Body of pancreas (tissue), 4 donors: ENCODE results near the gene GPRC5C. TPM values are rescaled to one million over a fixed set of nuclear protein-coding genes. Genes with fewer than 3 reads are reported as not detected.
"Not testable (repeated sequence)": the region's sequence is repeated elsewhere in the genome, so short reads cannot be mapped to it uniquely, and the experiment has no call there.

Experiments used
- ATAC-seq: fragments of 150-250 bp; one replicate; pipeline ENCODE4 v1.9.1; 2016
- DNase-seq, 4 donors: peaks; one replicate each; pipeline ENCODE4 v3.0.0-alpha.2; 2019
- H3K27ac ChIP-seq, 4 donors: fragments of 200-600 bp; sonication (generic); 1 replicate in 3 of 4; 2 replicates in 1 of 4; pipeline versions ENCODE4 v1.5.1 to v1.6.1; 2016 to 2019; ENCODE audit warnings: mild to moderate bottlenecking in 1 of 4, mixed read lengths in 1 of 4, moderate library complexity in 1 of 4
- H3K27me3 ChIP-seq, 2 donors: fragments of 200-600 bp; sonication (generic); one replicate each; pipeline ENCODE4 v1.6.0; 2016; ENCODE audit warnings: mild to moderate bottlenecking in 1 of 2
- H3K36me3 ChIP-seq, 2 donors: fragments of 200-600 bp; sonication (generic); replicated peaks in 1 of 2; 2 replicates each; pipeline ENCODE4 v1.5.1; 2016; ENCODE audit warnings: low read depth in 2 of 2; ENCODE audit not compliant: insufficient read depth in 1 of 2
- H3K4me1 ChIP-seq: fragments of 200-600 bp; sonication (generic); one replicate; pipeline ENCODE4 v1.6.0; 2016
- H3K4me3 ChIP-seq, 2 donors: fragments of 200-600 bp; sonication (generic); 1 replicate in 1 of 2; 2 replicates in 1 of 2; pipeline ENCODE4 v1.5.1; 2016 to 2019
- H3K9me3 ChIP-seq, 3 donors: fragments of 200-600 bp; sonication (generic); 1 replicate in 2 of 3; 2 replicates in 1 of 3; pipeline ENCODE4 v1.5.1; 2016
- CTCF ChIP-seq, 7 experiments: fragments of 450-650 bp in 4 of 7; fragments of 200-600 bp in 3 of 7; sonication (generic) in 3 of 7; IDR thresholded peaks; one replicate each; pipeline ENCODE4 v1.5.1; 2016 to 2019; ENCODE audit warnings: antibody characterized with exemption in 7 of 7
- POLR2A ChIP-seq, 3 donors: fragments of 450-650 bp; IDR thresholded peaks; one replicate each; pipeline ENCODE4 v1.6.1; 2016; ENCODE audit warnings: antibody characterized with exemption in 3 of 3, mild to moderate bottlenecking in 2 of 3
- WGBS, 2 donors: methylation state at CpG; one replicate each; pipeline ENCODE4 v1.1.5; 2017; 5-methylcytosine and 5-hydroxymethylcytosine counted together
- intact Hi-C: fragments of 100-400 bp; cut with DNase I; formaldehyde crosslinking; loops from one replicate; pipeline ENCODE4 v1.15.1; 2023
- total RNA-seq, 2 donors: library from RNA; depleted of rRNA; stranded (reverse); fragments of >200 nt; gene quantifications; one replicate each; pipeline ENCODE4 v1.1.0, GENCODE V29; 2016

The GPRC5C gene
- total RNA-seq, 2 donors from 2014 or later = 68.0 to 71.2 TPM

GRCh38 chr17:74404789-74405188 lies 27.1 kb upstream of the GPRC5C start:
- H3K4me3 ChIP-seq = no peak overlapping the region
- H3K9me3 ChIP-seq = no peaks in the 10 kb centered on the region
- H3K36me3 ChIP-seq = no peaks in the 10 kb centered on the region
- no peak for ATAC-seq
- WGBS, 2 donors = 80 to 84% methylated on average over 6 of the region's 6 CpGs
- DNase-seq = no peak
- H3K4me1 ChIP-seq = peaks cover 8% of the 10 kb centered on the region
- no peak for TF ChIP-seq CTCF (IDR thresholded peaks at IDR 0.05)
- H3K27ac ChIP-seq = no peak overlapping the region
- intact Hi-C loops = no loop called here
- no peaks in the 10 kb centered on the region for H3K27me3 ChIP-seq

GRCh38 chr17:74405311-74405710 lies 26.6 kb upstream of the GPRC5C start:
- ATAC-seq, H3K9me3 ChIP-seq, DNase-seq, H3K27me3 ChIP-seq, intact Hi-C loops, H3K36me3 ChIP-seq, H3K4me3 ChIP-seq, H3K27ac ChIP-seq, H3K4me1 ChIP-seq: not testable (repeated sequence)
- 93 to 97% methylated on average over 5 of the region's 5 CpGs for WGBS, 2 donors

GRCh38 chr17:74407384-74407783 lies 24.5 kb upstream of the GPRC5C start:
- 36 to 46% methylated on average over 5 of the region's 5 CpGs for WGBS, 2 donors
- intact Hi-C loops = no loop called here
- ATAC-seq (peak; percentile 42), DNase-seq (peak; percentile 17 to 57 (median 36))
- TF ChIP-seq CTCF (IDR thresholded peaks at IDR 0.05) = no peak
- TF ChIP-seq POLR2A (IDR thresholded peaks at IDR 0.05) = no peak
- H3K4me3 ChIP-seq = no peak overlapping the region
- H3K27ac ChIP-seq = no peak overlapping the region
- no peaks in the 10 kb centered on the region for H3K9me3 ChIP-seq
- H3K27me3 ChIP-seq = no peaks in the 10 kb centered on the region
- H3K36me3 ChIP-seq = no peaks in the 10 kb centered on the region
- peaks cover 8% of the 10 kb centered on the region for H3K4me1 ChIP-seq

GRCh38 chr17:74408262-74408661 lies 23.6 kb upstream of the GPRC5C start:
- H3K27me3 ChIP-seq = no peaks in the 10 kb centered on the region
- peaks cover 8% of the 10 kb centered on the region for H3K4me1 ChIP-seq
- no peaks in the 10 kb centered on the region for H3K9me3 ChIP-seq
- DNase-seq (peak; percentile 31 to 73 (median 52)), ATAC-seq (peak; percentile 55)
- no peak overlapping the region for H3K4me3 ChIP-seq
- WGBS, 2 donors = 80 to 83% methylated on average over 3 of the region's 3 CpGs
- intact Hi-C loops = no loop called here
- TF ChIP-seq CTCF (IDR thresholded peaks at IDR 0.05) (peak in 2 of 7 experiments; percentile 25 to 40), POLR2A (IDR thresholded peaks at IDR 0.05) (no peak)
- no peak overlapping the region for H3K27ac ChIP-seq
- H3K36me3 ChIP-seq = no peaks in the 10 kb centered on the region

GRCh38 chr17:74408815-74409214 lies 23.1 kb upstream of the GPRC5C start:
- H3K27ac ChIP-seq = no peak overlapping the region
- intact Hi-C loops = no loop called here
- DNase-seq (peak in 2 of 4 donors; percentile 15 to 18), ATAC-seq (no peak)
- TF ChIP-seq CTCF (IDR thresholded peaks at IDR 0.05) = no peak
- 64 to 70% methylated on average over 4 of the region's 4 CpGs for WGBS, 2 donors
- no peaks in the 10 kb centered on the region for H3K36me3 ChIP-seq
- H3K4me1 ChIP-seq = peaks cover 8% of the 10 kb centered on the region
- H3K27me3 ChIP-seq = no peaks in the 10 kb centered on the region
- H3K9me3 ChIP-seq = no peaks in the 10 kb centered on the region
- no peak overlapping the region for H3K4me3 ChIP-seq
